Nephron progenitor cell (in vitro differentiated cells): ENCODE data around the gene BFAR.
"Not testable (repeated sequence)": the region's sequence is repeated elsewhere in the genome, so short reads cannot be mapped to it uniquely, and the experiment has no call there.

Experiments used
- DNase-seq: peaks from one replicate; pipeline ENCODE4 v3.0.0; 2021
- H3K27ac Mint-ChIP-seq: 2 replicates; pipeline ENCODE4 v1.8.0; 2021; ENCODE audit warnings: mild to moderate bottlenecking, moderate library complexity, mixed read lengths
- H3K27me3 Mint-ChIP-seq: 2 replicates; pipeline ENCODE4 v1.8.0; 2021; ENCODE audit warnings: mild to moderate bottlenecking, low read depth, mixed read lengths; ENCODE audit not compliant: poor library complexity
- H3K36me3 Mint-ChIP-seq: 2 replicates; pipeline ENCODE4 v1.8.0; 2021; ENCODE audit warnings: low read depth, mixed read lengths
- H3K4me1 Mint-ChIP-seq: 2 replicates; pipeline ENCODE4 v1.8.0; 2021; ENCODE audit warnings: mixed read lengths
- H3K4me3 Mint-ChIP-seq: 2 replicates; pipeline ENCODE4 v1.8.0; 2021; ENCODE audit warnings: mild to moderate bottlenecking, moderate library complexity, mixed read lengths
- H3K9me3 Mint-ChIP-seq: 2 replicates; pipeline ENCODE4 v1.8.0; 2021; ENCODE audit warnings: mild to moderate bottlenecking, moderate library complexity, mixed read lengths
- TF ChIP-seq, protein P1 (sequence below): fragments of 200-600 bp; sonication (generic); IDR thresholded peaks from 2 replicates; pipeline ENCODE4 v1.5.0; 2021; ENCODE audit warnings: antibody characterized with exemption

Gene BFAR

DNA sequence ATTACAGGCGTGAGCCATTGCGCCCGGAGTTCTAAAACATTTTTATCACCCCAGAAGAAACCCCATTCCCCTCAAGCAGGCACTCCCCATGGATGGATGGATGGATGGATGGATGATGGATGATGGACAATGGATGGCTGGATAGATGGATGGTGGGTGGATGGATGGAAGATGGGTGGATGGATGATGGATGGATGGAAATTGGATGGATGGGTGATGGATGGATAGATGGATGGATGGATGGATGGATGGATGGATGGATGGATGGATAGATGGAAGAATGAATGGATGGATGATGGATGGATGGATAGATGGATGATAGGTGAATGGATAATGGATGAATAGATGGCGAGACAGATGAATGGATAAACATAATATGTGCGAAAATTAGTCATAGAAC lies 44.9 kb downstream of the BFAR start:
- H3K36me3 Mint-ChIP-seq = no peaks in the 10 kb centered on the region
- no peaks in the 10 kb centered on the region for H3K9me3 Mint-ChIP-seq
- peaks cover 2% of the 10 kb centered on the region for H3K4me1 Mint-ChIP-seq
- peaks cover 20% of the 10 kb centered on the region for H3K27me3 Mint-ChIP-seq
- DNase-seq = no peak
- TF ChIP-seq, protein P1, sequence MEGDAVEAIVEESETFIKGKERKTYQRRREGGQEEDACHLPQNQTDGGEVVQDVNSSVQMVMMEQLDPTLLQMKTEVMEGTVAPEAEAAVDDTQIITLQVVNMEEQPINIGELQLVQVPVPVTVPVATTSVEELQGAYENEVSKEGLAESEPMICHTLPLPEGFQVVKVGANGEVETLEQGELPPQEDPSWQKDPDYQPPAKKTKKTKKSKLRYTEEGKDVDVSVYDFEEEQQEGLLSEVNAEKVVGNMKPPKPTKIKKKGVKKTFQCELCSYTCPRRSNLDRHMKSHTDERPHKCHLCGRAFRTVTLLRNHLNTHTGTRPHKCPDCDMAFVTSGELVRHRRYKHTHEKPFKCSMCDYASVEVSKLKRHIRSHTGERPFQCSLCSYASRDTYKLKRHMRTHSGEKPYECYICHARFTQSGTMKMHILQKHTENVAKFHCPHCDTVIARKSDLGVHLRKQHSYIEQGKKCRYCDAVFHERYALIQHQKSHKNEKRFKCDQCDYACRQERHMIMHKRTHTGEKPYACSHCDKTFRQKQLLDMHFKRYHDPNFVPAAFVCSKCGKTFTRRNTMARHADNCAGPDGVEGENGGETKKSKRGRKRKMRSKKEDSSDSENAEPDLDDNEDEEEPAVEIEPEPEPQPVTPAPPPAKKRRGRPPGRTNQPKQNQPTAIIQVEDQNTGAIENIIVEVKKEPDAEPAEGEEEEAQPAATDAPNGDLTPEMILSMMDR = no peak
- no peak overlapping the region for H3K4me3 Mint-ChIP-seq
- no peak overlapping the region for H3K27ac Mint-ChIP-seq

DNA sequence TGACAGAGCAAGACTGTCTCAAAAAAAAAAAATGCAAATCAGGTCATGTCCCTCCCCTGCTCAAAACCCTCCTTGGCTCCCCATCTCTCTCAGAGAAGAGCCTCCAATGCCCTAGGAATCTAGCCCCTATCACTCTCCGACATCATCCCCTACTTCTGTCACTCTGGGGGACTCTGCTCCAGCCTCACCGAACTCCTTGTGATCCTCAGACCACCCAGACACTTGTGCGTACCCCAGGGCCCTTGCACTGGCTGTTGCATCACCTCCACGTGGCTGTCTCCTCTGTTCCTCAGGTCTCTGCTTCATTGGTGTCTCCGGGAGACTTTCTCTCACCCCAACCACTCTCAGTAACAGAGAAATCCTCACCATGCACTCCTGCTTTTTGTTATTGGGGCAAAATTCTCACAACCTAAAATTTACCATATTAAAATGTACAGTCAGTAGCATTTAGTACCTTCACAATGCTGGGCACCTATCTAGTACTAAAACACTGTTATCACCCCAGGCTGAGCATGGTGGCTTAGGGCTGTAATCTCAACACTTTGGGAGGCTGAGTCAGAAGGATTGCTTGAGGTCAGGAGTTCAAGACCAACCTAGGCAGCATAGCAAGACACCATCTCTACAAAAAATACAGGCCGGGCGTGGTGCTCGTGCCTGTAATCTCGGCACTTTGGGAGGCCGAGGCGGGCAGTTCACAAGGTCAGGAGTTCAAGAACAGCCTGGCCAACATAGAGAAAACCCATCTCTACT lies 46.2 kb downstream of the BFAR start:
- Mint-ChIP-seq H3K4me3 (no peak overlapping the region), H3K9me3 (no peaks in the 10 kb centered on the region), H3K36me3 (no peaks in the 10 kb centered on the region), H3K4me1 (no peaks in the 10 kb centered on the region), H3K27ac (no peak overlapping the region), H3K27me3 (peaks cover 25% of the 10 kb centered on the region)
- DNase-seq = no peak
- TF ChIP-seq, protein P1 = no peak

DNA sequence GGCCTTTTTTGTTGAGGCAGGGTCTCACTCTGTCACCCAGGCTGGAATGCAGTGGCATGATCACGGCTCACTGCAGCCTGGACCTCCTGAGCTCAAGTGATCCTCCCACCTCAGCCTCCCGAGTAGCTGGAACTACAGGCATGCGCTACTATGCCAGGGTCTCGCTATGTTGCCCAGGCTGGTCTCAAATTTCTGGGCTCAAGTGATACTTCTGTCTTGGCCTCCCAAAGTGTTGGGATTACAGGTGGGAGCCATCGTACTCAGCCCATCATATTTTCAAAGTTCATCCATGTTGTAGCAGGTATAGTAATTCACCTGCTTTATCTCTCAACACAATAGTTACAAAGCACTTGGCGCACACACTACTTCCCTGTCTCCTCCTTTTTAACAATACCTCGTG lies 47.6 kb downstream of the BFAR start:
- H3K9me3 Mint-ChIP-seq, H3K4me1 Mint-ChIP-seq, H3K4me3 Mint-ChIP-seq, H3K36me3 Mint-ChIP-seq, H3K27ac Mint-ChIP-seq, DNase-seq: not testable (repeated sequence)
- peaks cover 17% of the 10 kb centered on the region for H3K27me3 Mint-ChIP-seq

DNA sequence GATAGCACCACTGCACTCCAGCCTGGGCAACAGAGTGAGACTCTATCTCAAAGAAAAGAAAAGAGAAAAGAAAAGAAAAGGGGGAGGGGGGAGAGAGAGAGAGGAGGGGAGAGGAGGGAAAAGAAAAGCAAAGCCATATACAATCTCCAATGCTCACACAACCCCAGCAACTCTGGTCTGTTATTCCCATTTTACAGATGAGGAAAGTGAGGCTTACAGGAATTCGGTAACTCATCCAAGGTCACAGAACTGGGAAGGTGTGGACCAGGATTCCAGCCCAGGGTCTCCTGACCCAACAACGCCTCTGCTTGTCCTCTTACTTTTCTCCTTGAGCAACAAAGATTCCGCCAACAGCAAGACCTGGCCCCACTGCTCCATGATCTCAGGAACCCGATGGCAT lies 48.4 kb downstream of the BFAR start:
- DNase-seq = no peak
- H3K4me3 Mint-ChIP-seq = no peak overlapping the region
- H3K27me3 Mint-ChIP-seq = peaks cover 13% of the 10 kb centered on the region
- no peaks in the 10 kb centered on the region for H3K9me3 Mint-ChIP-seq
- H3K4me1 Mint-ChIP-seq = no peaks in the 10 kb centered on the region
- no peak overlapping the region for H3K27ac Mint-ChIP-seq
- no peaks in the 10 kb centered on the region for H3K36me3 Mint-ChIP-seq
- TF ChIP-seq, protein P1 = no peak

DNA sequence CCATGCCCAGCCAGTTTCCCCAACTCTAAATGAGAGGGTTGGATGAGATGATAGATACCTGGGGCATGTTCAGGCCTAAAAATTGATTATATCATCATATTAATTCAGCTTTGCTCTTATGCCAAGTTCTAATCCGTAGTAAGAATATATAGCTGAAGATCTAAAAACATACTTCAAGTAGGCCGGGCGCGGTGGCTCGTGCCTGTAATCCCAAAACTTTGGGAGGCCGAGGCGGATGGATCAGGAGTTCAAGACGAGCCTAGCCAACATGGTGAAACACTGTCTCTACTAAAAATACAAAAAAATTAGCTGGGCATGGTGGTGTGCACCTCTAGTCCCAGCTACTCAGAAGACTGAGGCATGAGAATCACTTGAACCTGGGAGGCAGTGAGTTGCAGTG lies 49.4 kb downstream of the BFAR start:
- Mint-ChIP-seq H3K27me3 (peaks cover 10% of the 10 kb centered on the region), H3K4me3 (no peak overlapping the region)

DNA sequence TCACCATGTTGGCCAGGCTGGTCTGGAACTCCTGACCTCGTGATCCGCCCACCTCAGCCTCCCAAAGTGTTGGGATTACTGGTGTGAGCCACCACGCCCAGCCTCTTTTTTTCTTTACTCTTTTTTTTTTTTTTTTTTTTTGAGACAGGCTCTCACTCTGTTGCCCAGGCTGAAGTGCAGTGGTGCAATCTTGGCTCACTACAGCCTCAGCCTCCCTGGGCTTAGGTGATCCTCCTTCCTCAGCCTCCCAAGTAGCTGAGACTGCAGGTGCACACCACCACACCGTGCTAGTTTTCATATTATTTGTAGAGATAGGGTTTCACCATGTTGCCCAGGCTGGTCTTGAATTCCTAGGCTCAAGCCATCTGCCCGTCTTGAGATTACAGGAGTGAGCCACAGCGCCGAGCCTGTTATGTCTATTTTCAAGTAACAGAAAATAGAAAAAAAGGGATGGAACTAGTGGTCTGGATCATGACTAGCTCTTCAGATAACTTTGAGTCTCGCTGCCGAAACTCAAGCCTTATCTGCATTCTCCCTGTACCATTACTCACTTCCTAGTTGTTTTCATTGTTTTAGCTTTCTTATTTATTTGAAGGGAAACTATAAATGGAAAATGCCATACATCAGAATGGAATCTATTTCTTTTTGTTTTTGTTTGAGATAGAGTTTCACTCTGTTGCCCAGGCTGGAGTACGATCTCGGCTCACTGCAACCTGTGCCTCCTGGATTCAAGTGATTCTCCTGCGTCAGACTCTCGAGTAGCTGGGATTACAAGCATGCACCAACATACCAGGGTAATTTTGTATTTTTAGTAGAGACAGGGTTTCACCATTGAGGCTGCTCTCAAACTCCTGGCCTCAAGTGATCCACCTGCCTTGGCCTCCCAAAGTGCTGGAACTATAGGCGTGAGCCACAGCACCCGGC lies 53.4 kb downstream of the BFAR start:
- H3K4me3 Mint-ChIP-seq, DNase-seq: not testable (repeated sequence)

More for the DNA sequence above, 49.4 kb downstream of the BFAR start:
- no peak for DNase-seq
- no peaks in the 10 kb centered on the region for H3K4me1 Mint-ChIP-seq
- TF ChIP-seq, protein P1 = no peak
- no peak overlapping the region for H3K27ac Mint-ChIP-seq
- H3K9me3 Mint-ChIP-seq = no peaks in the 10 kb centered on the region
- no peaks in the 10 kb centered on the region for H3K36me3 Mint-ChIP-seq

DNA sequence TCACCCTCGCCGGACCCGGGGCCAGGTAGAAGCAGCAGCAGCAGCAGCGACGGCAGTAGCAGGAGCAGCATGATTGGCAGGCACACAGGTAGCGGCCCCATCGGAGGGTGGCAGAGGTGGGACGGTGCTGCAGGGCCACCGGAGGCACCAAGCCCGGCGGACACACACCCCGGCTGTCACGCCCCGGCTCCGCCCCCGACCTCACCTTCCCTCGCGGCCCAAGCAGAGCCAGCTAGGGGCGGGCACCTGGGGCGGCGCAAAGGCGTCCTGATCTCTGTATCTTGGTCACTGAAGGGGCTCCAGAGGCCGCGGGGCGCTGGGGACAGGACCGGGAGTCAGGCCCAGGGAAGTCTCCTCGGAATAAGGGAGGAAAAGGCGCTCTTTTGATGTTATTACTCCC lies 61.4 kb downstream of the BFAR start, which contains the start of gene PLA2G10:
Gene PLA2G10 (minus strand): TSS at position 180 of the 400 bp plus-strand sequence. CDS start 79 bp downstream, at position 101.
- H3K9me3 Mint-ChIP-seq, H3K4me1 Mint-ChIP-seq, DNase-seq, H3K36me3 Mint-ChIP-seq, H3K27me3 Mint-ChIP-seq, H3K27ac Mint-ChIP-seq, H3K4me3 Mint-ChIP-seq: not testable (repeated sequence)

More for the DNA sequence above, 53.4 kb downstream of the BFAR start:
- H3K27ac Mint-ChIP-seq, H3K36me3 Mint-ChIP-seq, H3K9me3 Mint-ChIP-seq, H3K27me3 Mint-ChIP-seq, H3K4me1 Mint-ChIP-seq: not testable (repeated sequence)

DNA sequence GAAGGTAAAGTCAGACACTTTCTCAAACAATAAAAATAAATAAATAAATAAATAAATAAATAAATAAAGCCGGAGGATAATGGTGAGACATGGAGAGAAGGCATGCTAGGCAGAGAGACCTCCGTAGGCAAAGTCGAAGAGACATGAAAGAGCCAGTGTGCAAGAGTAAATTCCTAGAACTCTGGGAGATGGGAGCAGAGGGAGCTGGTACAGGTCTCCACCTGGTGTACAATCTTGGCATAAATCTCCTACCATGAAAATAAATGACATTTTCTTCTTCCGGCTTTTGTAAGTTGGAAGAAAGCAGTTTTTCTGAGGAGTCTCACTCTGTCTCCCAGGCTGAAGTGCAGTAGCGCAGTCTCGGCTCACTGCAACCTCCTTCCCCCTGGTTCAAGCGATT lies 69.1 kb downstream of the BFAR start:
- H3K4me3 Mint-ChIP-seq, H3K4me1 Mint-ChIP-seq, H3K9me3 Mint-ChIP-seq, DNase-seq, H3K36me3 Mint-ChIP-seq, H3K27me3 Mint-ChIP-seq, H3K27ac Mint-ChIP-seq: not testable (repeated sequence)

DNA sequence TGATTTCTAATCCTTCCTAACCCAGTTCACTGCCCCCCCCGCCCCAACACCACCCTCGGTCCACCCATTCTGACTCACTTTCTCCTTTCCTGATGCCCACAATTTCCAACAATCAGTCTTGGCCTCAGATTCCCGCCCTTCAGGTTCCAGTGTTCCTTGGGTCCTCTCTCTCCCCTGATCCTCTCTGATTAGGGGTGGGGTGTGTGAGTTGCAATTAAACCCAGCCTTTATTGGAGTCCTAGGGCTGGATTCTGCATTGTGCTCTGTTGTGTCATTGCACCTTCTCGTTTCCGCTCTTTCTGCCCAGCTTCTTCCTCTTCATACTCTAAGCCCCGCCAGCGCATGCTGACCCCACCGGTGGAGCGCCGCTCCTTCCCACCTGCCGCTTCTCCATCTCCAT lies 69.9 kb downstream of the BFAR start:
- not testable (repeated sequence) for H3K27me3 Mint-ChIP-seq, H3K36me3 Mint-ChIP-seq, H3K27ac Mint-ChIP-seq, DNase-seq, H3K4me1 Mint-ChIP-seq, H3K4me3 Mint-ChIP-seq, H3K9me3 Mint-ChIP-seq
